PFSK-1 (cell line): ENCODE data around the gene GALNS.

Source experiments
- FOXP2 ChIP-seq: optimal IDR thresholded peaks from 2 replicates; pipeline ENCODE3; 2011; ENCODE audit warnings: borderline replicate concordance, control low read depth, inconsistent platforms; ENCODE audit not compliant: insufficient read depth; ENCODE audit errors: extremely low read length, extremely low read depth
- POLR2AphosphoS5 ChIP-seq: IDR thresholded peaks from 2 replicates; pipeline ENCODE4 v1.6.1; 2012; ENCODE audit warnings: low read depth, mild to moderate bottlenecking, control low read depth, low read length, moderate library complexity
- REST ChIP-seq, 2 experiments: IDR thresholded peaks; 2 replicates each; pipeline versions ENCODE4 v1.6.1 to v1.8.0; 2011 to 2012; ENCODE audit warnings: low read depth in 2 of 2, low read length in 2 of 2, control low read depth in 1 of 2, inconsistent platforms in 1 of 2, mild to moderate bottlenecking in 1 of 2, moderate library complexity in 1 of 2; ENCODE audit not compliant: insufficient read depth in 1 of 2
- SIN3A ChIP-seq: IDR thresholded peaks from 2 replicates; pipeline ENCODE4 v1.6.1; 2012; ENCODE audit warnings: mild to moderate bottlenecking, low read length, moderate library complexity, borderline replicate concordance; ENCODE audit not compliant: insufficient read depth
- TAF1 ChIP-seq: IDR thresholded peaks from 2 replicates; pipeline ENCODE4 v1.6.1; 2012; ENCODE audit warnings: low read length, control low read depth, borderline replicate concordance; ENCODE audit not compliant: insufficient read depth

The GALNS gene

GRCh38 chr16:88831838-88832237 lies 24.9 kb downstream of the GALNS start:
- TF ChIP-seq FOXP2 (no peak), POLR2AphosphoS5 (no peak), REST (IDR thresholded peaks at IDR 0.05; ENCODE audit: insufficient read depth in 1 of 2, low read depth in 2 of 2, low read length in 2 of 2) (no peak), SIN3A (no peak), TAF1 (no peak)

DNA sequence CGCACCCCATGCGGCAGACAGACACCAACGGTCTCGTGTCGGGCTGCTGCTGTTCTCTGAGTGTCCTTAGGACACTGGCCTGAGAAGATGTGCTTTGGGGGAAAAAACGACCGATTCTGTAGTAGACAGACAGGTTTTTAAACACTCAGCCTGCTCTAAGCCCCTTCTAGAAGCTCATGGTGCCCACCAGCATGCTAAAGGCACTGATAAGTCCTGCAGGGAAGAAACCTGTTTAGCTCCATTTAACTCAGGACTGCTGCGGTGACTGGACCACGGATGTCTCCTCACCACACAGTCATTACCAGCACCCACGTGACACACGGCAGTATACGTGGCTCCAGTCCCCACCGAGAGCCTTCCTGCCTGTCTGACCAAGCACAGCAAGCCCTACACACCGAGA lies 26.0 kb downstream of the GALNS start:
- TF ChIP-seq FOXP2 (no peak), TAF1 (no peak), REST (IDR thresholded peaks at IDR 0.05; ENCODE audit: insufficient read depth in 1 of 2, low read depth in 2 of 2, low read length in 2 of 2) (no peak), POLR2AphosphoS5 (no peak)

DNA sequence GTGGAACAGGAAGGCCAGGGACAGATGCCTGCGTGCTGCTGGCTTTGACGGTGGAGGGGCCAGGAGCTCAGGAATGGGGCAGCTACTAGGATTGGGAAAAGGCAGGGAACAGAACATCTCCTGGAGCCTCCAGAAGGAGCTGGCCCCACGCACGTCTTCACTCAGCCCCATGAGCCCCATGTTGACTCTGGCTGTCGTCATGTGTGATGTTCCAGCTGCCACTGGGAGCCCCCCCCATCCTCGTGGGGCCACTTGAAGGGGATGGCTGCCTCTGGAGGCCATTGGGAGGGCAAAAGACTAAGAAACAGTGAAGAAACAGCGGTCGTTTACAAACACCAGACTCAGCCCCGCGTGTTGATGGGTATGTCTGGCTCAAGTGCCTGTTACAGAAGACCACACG lies 26.5 kb downstream of the GALNS start:
- TF ChIP-seq SIN3A: no peak
- no peak for TF ChIP-seq FOXP2
- TF ChIP-seq TAF1: no peak

GRCh38 chr16:88828711-88829110 lies 28.0 kb downstream of the GALNS start:
- TF ChIP-seq REST (IDR thresholded peaks at IDR 0.05; ENCODE audit: insufficient read depth in 1 of 2, low read depth in 2 of 2, low read length in 2 of 2): no peak

DNA sequence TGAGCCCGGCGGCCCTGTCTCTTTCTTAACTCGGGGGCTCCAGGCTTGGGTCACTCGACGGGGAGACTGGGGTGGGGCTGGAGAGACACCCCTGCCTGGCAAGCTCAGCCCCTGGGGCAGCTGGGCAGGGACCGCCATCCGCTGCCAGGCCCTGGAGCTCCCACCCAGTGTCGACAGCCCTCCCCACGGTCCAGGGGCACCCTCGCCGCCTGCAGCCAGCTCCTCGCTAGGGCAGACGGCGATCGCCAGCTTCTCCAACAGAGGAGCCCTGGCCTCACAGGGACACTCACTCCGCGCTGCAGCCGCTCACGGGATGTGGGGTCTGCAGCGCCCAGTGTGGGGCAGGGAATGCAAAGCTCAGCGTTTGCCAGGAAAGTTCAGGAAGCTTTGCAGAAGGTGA lies 29.0 kb downstream of the GALNS start:
- TF ChIP-seq TAF1 (no peak), POLR2AphosphoS5 (no peak)

GRCh38 chr16:88826070-88826840 lies 30.5 kb downstream of the GALNS start:
- TF ChIP-seq TAF1: no peak
- TF ChIP-seq SIN3A: no peak
- no peak for TF ChIP-seq REST (IDR thresholded peaks at IDR 0.05; ENCODE audit: insufficient read depth in 1 of 2, low read depth in 2 of 2, low read length in 2 of 2)
- no peak for TF ChIP-seq FOXP2
- no peak for TF ChIP-seq POLR2AphosphoS5
